Right hindlimb (tissue), 1 donor: ENCODE results near the gene PURB.
"Not testable (repeated sequence)": the region's sequence is repeated elsewhere in the genome, so short reads cannot be mapped to it uniquely, and the experiment has no call there.

Source experiments
- DNase-seq: peaks from one replicate; pipeline ENCODE4 v3.0.0-alpha.2; 2018

PURB gene

DNA sequence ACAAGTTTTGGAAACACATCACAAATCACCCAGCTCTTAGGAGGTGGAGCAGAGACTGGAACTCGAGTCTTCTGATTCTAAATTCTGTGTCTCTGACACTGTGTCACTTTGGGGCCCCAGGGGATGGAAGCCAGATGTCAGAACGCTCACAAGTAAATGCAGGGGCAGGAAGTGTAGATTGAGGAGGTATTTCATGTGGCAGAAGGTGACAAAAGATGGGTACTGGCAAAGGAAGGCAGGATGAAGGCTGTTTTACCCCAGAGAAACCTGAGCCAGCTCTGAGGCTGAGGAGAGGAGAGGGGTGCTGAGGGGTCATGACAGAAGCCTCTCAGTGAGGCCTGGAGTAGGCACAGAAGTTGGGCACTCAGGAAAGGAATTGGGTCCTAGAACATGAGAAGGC, 6.0 kb upstream of the PURB start:
- DNase-seq, result no peak

DNA sequence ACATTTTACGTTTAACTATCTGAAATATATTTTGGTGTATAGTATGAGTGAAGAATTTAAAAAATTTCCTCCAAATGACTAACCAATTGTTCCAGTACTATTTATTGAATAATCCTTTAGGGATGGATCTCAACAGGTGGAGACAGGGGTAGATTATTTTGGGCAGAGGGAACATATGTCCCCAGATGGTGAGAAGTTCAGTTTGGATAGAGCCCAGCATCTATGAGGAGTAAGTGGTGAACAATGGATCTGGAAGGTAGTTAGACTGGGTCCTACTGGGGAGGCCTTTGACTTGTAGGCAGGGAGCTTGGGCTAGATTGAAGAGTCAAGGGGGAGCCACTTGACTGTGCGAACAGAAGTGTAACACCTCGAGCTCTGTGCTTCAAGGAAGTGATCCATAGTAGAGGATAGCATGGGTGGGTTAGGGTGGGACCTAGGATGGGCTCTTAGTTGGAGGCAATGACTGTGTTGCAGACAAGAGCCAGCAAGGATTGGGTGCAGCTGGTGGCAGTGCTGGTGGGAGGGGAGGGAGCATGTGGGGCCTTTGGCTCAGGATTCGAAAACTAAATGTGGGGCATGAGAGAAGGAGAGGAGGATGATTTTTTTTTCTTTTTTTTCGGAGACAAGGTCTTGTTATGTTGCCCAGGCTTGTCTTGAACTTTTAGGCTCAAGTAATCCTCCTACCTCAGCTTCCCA, 3.9 kb upstream of the PURB start:
- peak; percentile 58 for DNase-seq

DNA sequence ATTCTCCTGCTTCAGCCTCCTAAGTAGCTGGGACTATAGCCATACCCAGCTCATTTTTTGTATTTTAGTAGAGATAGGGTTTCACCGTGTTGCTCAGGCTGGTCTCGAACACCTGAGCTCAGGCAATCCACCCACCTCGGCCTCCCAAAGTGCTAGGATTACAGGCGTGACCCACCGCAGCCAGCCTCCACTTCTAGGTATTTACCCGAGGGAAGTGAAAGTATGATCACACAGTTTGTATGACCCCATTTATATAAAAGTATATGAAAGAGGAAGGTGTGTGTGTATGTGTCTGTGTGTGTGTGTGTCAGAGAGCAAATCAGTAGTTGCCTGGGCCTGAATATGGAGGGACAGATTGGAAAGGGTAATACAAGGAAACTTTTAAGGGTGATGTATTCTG, 2.0 kb upstream of the PURB start:
- no peak for DNase-seq

DNA sequence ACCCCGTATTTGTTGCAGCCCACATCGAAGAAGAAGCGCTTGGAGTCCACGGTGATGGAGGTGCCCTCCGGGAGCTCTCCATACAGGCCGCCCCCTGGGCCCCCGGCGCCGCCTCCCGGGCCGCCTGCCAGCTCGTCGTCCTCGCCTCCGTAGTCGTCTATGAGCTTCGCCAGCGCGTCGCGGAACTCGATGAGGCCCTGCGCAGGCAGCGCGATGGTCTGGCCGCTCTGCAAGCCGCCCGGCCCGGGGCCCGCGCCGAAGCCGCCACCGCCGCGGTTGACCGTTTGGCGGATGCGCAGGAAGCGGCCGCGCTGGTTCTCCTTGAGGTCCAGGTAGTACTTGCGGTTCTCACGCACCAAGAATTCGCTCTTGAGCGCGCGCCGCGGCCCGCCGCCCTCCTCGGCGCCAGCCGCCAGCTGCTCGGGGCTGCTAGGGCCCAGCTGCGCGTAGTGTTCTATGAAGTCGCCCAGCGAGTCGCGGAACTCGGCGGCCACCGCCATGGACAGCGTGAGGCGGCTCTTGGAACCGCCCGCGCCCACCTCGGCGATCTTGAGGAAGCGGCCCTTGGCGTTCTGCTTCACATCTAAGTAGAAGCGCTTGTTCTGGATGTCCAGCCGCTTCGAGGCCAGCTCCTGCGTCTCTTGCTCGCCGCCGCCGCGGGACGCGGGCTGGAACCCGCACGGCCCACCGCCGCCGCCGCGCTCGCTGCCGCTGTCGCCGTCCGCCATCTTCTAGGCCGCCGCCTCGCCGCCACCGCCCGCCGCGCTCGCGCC, 523 bp downstream of the PURB start:
- DNase-seq, result peak; percentile 82

DNA sequence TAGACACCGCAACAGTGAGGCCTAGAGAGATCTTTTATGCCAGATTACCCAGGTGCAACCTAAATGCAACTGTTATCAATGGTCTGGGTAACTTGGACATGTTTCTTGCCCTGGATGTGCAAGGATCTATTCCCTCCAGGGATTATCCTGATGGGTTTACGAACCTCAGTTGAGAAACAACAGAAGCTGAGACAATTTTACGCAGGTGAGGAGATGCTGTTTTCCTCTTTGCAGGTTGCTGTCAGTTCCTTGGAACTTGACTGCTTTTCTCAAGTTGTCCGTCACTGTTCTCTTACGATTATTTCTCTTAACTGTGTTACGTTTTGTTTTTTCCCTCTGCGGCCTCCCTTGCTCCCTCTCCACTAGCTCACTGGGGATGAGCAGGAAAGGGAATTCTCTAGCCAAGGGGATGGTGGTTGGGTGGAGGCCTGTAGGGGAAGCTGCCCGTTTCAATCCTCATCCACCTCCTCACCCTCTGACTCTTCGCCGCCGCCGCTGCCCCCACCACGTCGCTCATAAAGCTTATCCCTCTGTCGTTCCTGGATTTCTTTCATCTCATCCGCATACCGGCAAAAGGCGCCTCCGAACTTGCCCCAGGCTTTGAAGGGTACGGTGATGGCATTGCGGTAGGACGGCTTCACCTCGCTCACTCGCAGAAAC, 1.2 kb downstream of the PURB start:
- DNase-seq, result no peak

DNA sequence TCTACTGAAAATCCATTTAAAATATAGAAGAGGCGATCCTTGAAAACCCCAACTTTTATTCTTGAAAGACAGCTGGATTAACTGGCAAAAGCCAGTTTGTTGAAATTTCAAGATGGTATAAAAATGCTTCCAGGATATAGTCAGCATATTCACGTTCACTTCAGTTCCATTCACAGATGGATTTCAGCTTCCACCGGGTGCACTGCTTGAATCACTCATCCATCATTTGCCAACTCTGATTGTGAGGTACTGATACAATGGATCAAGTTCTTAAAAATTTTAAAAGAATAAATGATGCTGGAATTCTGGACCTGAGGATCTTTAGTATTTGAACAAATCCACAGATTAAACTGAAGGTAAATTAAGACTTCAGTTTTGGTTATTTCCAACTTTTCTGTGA, 2.4 kb downstream of the PURB start:
- DNase-seq, result no peak

DNA sequence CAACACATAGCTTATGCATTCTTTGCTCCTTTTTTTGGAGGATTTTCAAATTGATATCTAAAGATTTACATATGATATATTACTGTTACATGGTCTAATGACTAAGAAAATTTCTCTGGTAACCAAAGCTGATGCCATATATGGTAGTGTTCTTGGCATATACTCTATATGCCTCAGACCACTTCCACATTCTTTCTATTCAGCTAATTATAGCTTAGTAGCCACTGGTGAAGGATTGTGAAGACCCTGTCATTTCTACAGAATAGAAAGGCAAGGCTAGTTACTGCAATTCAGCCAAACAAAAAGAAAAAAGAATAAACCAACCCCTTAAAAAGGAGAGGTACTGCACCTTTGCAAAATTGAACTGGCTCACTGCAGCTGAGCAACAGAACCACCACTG, 3.7 kb downstream of the PURB start:
- DNase-seq, result no peak

DNA sequence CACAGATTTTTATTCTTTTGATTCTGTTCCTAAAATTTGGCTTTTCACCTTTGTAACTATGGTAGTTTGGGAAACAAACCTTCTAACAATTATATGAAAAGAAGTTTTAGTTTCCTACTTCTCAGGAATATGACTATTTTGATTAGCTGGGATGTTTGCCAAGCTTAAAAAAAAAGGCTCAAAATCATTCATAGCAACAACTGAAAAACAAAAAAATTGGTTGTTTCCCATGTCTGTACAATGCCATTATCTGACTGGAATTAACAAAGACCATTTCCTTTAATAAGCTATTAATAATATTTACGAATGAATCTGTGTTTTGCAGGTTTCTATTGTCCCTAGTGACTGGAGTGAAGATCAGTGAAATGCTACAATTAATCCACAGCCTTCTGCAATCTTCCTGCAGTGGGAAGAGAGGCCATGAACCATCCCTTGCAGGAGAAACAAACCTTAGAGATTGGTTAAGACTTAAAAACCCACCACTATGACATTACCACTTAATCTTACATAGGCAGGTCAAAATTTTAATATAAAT, 4.2 kb downstream of the PURB start:
- DNase-seq, result no peak

DNA sequence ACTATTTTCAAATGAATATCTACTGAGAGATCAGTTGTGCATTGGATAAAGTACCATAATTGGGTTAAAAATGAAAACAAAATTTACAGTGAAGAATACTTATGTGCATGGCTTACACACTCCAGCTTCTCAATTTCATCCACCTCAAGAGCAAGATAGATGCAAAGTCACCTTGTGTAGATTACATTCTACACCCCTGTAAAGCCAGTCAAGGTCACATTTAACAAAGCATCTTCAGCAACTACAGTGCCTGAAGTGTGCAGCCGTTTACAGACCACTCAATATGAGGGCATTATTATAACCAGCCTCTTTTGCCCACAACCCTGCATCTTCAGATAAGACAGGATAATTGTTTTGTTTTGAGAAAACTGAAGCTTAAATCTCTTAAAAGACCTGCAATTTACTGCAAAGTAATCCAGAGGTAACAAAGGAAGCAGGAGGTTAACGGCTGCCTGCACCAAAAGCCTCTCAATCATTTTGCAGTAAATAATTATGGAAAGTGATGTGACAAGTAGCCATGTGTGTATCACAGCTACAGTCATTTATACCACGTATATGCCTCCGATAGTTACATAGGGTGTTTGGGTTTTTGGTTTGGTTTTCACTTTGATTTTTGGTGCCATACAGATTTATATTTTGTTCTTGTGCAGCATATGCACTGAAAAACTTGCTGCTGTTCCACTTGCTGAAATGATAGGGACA, 4.9 kb downstream of the PURB start:
- no peak for DNase-seq

DNA sequence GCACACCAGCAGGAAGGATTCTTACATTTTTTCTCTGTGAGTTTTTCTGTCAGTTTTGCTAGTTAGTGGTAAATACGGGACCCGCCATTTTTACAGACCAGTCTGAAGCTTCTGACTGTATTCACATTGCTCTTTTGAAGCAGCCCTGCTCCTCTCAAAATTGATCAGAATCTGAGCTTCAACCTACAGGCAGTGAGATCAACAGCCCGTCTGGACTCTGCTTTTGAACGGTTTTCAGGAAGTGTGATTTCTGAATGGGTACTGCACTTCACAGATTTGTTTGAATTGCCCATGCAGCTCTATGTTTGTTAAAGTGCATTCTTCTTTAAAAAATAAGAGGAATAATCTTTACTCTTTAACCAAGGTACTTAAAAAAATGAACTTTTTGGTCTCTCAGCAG, 8.9 kb downstream of the PURB start:
- no peak for DNase-seq

DNA sequence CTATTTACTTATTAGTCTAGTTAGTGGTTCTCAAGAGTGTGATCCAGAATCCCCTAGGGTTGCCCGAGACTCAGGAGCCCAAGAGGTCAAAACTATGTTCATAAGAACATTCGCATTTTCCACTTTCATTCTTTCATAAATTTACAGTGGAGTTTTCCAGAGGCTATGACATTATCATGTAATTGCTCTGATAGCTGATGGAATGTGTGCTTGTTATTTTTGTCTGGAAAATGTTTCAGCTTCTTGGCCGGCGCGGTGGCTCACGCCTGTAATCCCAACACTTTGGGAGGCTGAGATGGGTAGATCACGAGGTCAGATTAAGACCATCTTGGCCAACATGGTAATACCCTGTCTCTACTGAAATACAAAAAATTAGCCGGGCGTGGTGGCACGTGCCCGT, 10.1 kb downstream of the PURB start:
- DNase-seq, result no peak

DNA sequence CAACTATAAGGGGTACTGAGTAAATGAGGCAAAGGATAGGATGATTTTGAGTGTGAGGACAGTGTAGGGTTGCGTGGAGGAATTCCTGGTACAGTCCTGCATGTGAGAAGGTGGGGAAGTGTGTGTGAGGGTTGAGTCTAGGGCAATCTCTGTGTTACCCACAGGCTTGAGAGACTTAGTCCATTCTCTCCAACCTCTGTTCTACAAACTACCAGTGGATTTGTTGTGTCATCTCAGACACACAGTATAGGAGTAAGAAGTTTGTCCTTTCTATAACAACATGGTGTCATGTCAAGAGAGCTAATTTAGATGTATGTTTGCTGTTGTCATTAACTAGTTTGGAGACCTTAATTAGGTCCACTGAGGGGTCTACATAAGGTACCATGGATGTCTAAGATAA, 12.5 kb downstream of the PURB start:
- no peak for DNase-seq

DNA sequence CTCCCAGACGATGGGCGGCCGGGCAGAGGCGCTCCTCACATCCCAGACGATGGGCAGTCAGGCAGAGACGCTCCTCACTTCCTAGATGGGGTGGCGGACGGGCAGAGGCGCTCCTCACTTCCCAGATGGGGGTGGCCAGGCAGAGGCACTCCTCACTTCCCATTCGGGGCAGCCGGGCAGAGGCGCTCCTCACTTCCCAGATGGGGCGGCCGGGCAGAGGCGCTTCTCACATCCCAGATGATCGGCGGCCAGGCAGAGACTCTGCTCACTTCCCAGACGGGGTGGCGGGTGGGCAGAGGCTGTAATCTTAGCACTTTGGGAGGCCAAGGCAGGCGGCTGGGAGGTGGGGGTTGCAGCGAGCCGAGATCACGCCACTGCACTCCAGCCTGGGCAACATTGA, 13.4 kb downstream of the PURB start:
- not testable (repeated sequence) for DNase-seq

DNA sequence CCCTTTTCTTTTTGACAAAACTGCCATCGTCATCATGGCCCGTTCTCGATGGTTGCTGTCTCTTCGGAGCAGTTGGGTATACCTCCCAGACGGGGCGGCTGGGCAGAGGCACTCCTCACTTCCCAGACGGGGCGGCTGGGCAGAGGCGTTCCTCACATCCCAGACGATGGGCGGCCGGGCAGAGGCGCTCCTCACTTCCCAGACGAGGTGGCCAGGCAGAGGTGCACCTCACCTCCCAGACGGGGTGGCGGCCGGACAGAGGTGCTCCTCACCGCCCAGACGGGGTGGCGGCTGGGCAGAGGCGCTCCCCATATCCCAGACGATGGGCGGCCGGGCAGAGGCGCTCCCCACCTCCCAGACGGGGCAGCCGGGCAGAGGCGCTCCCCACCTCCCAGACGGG, 14.6 kb downstream of the PURB start:
- DNase-seq, result not testable (repeated sequence)

DNA sequence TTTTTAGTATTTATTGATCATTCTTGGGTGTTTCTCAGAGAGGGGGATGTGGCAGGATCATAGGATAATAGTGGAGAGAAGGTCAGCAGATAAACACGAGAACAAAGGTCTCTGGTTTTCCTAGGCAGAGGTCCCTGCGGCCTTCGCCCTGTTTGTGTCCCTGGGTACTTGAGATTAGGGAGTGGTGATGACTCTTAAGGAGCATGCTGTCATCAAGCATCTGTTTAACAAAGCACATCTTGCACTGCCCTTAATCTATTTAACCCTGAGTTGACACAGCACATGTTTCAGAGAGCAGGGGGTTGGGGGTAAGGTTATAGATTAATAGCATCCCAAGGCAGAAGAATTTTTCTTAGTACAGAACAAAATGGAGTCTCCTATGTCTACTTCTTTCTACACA, 15.0 kb downstream of the PURB start:
- DNase-seq, result not testable (repeated sequence)

DNA sequence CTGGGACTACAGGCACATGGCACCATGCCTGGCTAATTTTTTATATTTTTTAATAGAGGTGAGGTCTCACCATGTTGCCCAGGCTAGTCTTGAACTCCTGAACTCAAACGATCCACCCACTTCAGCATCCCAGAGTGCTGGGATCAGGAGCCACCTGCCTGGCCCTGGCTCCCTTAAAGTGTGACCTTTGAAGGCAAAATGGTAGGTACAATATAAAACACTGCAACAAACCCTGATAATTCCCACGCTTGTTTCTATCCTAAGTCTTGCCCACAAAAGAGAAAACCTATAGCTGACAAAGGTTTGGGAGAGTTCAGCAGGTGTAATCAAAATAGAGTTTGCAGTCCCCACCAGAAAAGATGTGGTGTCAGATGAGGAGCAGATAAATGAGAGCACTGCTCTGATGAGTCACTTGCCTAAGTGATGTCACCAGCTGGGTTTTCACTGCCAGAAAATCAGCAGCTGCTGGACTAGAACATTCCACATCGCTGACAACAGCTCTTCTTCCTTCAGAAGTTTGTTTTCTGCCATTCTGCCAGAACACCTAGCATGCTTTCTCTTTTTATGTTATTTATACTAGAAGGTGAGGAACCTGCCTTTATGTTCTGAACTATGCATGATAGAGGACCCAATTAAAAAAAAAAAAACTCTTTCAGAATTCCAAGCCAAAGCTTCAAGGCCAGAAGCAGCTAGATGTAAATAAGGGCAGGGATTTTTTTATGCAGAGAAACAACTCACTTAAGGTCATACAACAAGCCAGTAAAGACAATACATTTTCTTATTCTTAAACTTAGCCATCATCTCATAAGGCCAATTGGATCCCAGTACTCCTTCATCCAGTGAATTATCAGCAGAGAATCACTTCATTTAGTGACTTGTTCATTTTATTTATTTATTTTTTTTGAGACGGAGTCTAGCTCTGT, 18.0 kb downstream of the PURB start:
- DNase-seq, result peak; percentile 36

DNA sequence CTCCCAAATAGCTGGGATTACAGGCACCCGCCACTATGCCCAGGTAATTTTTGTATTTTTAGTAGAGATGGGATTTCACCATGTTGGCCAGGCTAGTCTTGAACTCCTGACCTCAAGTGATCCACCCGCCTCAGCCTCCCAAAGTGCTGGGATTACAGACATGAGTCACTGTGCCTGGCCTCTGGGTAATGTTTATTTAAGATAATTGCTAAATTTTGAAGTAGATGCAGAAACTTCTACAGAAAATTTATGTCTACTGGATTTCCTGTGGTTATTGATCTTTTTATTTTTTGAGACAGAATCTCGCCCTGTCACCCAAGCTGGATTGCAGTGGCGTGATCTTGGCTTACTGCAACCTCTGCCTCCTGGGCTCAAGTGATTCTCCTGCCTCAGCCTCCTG, 23.4 kb downstream of the PURB start:
- DNase-seq, result not testable (repeated sequence)

DNA sequence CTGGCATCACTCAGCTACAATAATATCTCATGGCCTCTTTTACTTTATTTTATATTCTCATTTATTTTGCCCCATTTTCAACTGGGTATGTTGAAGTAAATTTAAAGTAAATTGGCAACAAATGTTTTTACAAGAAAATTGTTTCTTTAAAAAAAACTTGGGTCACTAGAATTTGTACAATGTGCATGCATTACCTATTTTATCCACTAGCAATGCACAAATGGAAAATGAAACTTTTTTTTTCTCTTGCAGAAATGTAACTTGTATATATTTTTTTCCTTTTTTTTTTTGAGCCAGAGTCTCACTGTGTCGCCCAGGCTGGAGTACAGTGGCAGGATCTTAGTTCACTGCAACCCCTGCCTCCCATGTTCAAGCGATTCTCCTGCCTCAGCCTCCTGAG, 27.2 kb downstream of the PURB start:
- DNase-seq, result no peak

DNA sequence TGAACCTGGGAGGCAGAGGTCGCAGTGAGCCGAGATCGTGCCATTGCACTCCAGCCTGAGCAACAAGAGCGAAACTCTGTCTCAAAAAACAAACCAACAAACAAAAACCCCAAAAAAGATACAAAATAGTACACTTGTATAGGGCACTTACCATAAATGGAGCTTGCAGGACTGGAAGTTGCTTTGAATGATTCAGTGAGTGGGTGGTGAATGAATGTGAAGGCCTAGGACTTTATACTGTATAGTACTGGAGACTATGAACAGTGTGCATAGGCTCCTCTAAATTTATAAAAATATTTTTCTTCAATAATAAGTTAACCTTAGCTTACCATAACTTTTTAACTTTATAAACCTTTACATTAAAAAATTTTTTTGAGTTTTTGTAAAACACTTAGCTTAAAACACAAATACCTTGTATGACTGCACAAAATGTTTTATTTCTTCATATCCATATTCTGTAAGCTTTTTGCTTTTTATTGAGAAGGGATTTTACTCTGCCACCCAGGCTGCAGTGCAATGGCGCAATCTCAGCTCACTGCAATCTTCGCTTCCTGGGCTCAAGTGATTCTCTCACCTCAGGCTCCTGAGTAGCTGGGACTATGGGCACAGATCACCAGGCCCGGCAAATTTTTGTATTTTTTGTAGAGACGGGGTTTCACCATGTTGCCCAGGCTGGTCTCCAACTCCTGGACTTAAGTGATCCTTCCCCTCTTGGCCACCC, 30.5 kb downstream of the PURB start:
- DNase-seq, result no peak

DNA sequence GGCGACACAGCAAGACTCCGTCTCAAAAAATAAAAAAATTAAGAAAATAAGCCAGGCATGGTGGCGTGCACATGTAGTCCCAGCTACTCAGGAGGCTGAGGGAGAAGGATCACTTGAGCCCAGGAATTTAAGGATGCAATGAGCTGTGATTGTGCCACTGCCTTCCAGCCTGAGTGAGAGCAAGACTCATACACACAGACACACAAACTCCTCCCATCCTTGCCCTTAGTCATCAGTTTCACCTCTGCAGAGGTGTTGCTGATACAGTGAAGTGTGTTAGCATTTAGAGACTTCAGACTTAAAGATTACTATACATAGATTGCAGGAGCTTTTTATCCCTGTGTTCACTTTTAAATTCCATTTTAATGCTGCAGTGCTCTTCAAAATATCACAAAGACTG, 31.9 kb downstream of the PURB start:
- no peak for DNase-seq

DNA sequence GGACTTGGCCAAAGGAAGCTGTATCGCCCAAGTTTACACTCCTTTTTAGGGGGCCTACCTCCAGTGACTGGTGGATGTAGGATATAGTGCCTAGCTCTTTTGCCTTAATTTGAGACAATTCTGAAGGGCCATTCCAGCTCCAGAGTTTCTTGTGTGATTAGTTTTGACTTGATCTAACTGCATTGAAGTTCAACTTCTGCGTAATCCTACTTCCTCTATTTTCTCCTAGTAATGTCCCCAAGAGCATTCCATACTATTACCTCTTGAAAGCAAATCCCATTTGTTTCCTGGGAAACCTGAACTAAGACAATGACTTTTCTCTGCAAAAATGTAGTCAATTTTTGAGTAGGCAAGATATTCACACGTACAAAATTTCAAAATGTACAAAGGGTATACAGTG, 32.7 kb downstream of the PURB start:
- no peak for DNase-seq
